Dedifferentiated amniotic fluid mesenchymal stem cell (primary cell): Measurements from ENCODE around the gene ARSB.
"Not testable (repeated sequence)": the region's sequence is repeated elsewhere in the genome, so short reads cannot be mapped to it uniquely, and the experiment has no call there.

Source experiments
- DNase-seq: peaks from one replicate; pipeline ENCODE4 v3.0.0-alpha.2; 2016; ENCODE audit errors: extremely low spot score

ARSB gene

DNA sequence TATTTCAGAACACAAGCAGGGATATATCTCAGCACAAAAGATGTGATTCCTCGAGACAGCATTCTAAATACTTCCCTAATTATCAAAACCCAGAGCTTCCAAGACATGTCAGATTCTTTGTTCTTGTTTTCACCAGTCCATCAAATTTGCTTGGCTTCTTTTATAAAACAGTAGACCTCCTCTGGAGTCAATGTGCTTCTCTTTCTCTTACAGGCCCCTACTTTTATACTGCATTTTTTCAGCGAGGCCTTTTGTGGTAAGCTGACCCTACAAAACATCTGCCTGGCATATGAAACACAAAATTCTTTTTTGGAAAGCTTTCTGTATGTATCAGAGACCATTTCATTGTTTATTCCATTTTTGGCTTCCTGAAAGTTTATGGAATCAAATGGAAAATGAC is 81.8 kb downstream of the ARSB start:
- DNase-seq, result no peak

GRCh38 chr5:78899922-78900362 is 85.2 kb downstream of the ARSB start:
- peak; percentile 28 for DNase-seq

GRCh38 chr5:78896132-78896531 is 89.0 kb downstream of the ARSB start:
- peak; percentile 22 for DNase-seq

GRCh38 chr5:78895616-78896015 is 89.5 kb downstream of the ARSB start:
- no peak for DNase-seq

DNA sequence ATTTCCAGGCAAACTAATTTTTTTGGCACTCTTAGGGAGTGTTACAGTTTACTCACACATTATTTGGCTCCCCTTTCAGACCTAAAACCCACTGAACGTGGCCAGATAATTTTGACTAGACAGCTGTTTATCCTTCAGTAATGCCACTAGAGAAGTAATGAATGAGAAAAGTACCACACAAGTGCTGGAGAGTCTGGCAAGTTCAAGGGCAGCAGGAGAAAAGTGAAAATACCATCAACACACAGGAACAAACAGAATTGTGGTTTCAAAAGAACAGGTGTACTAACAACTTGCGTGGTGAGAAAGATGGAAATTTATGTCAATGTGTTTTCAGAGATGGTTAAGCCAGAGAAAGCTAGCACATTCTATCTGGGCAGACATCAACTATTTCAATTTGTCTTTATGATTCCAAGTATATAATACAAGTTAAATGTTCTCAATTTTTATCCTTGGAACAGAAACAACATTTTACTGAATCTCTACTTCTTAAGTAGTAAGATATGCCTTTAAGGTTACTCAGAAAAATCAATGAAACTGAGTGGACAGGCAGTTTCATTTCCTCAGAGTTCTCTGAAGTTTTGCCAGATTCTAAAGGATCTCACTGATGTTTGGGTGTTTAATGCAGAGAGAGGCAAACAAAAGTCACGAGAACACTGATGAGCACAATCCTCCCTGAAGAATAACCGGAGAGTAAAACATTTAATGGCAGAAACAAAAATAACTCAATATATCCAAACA is 91.0 kb downstream of the ARSB start:
- DNase-seq, result no peak

DNA sequence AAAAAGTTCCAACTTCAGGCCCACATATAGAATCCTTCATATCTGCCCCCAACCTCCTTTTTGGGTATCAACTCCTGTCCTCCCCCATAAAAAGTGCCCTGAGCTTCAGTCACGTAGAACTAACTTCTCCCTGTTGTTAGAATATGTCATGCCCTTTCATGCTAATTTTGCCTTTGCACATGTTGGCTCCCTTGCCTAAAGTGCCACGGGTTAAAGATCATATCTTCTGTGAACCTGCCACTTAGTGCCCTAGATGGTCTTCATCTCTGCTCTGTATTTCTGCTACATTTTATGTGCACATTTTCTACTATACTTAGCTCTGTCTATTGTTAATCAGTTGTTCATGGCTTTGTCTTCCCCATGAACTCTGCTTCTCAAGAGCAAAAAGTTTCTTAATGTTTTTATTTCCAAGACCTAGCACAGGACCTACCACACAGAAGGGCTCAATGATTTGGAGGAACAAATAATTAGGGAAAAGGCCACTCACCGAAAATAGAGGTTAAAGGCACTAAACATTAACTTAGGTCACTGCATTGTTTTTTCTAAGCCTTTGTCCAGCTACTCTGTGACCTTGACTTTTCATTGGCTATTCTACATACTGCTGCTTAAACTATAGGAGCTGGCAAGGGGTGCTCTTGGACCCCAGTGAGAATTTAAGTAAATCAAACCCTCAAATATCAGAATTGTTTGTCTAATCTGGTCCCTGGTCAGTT is 94.3 kb downstream of the ARSB start:
- DNase-seq, result no peak

DNA sequence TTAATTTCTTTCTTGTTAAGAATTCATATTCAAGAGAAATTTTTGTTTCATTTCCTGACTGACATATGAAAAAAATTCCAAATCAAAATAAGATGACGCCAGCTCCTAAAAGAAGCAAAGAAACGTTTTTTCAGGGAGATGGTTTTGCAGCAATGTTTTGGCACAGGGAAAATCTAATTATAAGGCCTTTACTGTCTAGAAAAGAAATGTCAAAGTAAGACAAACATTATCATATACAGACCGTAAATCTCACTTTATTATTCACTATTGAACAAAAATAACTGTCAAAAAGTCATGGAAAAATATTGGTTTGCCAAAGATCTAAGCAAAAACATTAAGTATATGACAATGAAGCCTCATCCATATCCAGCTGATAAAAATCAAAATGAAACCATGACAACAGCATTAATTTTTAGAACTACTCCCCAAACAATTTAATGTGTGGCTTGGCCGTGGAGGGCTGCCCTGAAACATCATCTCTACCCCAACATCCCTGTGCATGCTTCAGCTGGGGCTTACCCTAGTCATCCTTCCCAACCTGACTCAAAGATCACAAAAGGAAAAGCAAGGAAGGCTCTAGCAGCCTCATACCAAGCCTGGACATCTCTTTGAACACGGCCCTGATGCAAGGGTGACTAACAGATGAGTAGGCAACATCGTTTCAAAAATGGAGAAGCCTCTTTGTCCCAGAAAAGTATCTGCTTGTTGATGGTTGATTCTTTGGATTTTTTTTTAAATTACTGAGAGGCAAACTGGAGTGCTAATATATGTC is 95.6 kb downstream of the ARSB start:
- DNase-seq, result no peak

GRCh38 chr5:78888580-78889368 is 96.3 kb downstream of the ARSB start:
- no peak for DNase-seq

DNA sequence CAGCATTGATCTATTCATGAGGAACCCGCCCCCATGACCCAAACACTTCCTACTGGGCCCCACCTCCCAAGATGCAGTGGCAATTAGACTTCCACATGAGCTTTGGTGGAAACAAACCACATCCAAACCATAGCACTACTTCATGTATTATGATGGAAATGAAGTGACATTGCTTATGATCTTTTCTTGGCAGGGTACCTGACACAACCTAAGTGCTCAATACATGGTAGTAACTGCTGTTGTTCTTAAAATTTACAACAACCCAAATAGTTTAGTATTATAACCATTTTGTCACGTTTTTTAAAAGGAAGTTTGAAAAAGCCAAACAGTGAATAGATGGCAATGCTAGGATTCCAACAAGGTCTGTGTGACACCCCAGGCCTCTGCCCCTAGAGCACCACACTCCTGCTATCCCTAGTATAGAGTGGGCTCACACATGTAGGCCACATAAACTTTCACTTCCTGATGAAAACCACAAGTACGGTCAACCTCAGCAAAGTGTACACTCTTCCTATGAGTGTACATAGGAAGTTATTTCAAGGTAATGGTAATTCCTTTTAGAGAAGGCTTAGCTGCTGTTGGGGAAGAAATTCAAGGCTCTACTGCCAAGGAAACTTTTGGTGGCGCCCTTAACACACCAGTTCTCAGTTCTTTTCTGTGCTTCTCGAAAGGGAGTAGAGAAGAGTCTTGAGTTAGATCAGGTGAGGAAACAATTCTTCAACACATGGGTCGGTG is 97.6 kb downstream of the ARSB start:
- no peak for DNase-seq

DNA sequence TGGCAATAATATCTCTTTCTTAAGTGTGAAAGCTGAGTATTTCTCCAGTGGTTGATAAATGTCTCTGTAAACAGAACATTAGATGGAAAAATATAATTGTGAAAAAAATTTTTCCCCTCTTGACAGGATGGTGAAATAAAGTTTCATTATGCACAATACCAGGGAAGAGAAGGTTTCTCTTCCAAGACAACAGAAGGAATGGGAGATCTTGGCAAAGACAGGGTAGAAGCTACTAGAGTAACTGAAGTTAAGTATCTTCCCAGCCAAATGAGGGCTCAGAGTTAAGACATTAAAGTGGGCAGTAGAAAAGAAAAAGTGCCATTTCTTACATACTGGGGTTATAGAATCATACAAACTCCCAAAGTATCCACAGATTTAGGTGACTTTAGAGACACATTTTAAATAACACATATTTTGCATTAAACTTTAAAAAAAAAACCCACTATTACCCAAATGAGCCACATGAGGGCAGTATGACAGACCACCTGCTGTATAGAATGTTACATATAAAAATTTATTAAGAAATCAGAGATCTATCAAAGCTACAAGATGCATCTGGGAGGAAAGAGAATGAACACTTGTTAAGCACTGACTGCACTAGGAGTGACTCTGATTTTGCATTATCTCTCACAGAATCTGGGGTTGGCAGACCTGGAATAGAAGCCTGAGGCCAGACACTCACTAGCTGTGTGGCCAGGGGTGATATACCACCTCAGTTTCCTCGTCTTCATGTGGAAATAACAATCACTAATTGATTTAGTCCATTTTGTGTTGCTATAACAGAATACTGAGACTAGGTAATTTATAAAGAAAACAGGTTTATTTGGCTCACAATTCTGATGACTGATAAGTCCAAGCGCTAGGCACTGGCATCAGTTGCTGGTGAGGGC is 98.5 kb downstream of the ARSB start:
- DNase-seq, result no peak

DNA sequence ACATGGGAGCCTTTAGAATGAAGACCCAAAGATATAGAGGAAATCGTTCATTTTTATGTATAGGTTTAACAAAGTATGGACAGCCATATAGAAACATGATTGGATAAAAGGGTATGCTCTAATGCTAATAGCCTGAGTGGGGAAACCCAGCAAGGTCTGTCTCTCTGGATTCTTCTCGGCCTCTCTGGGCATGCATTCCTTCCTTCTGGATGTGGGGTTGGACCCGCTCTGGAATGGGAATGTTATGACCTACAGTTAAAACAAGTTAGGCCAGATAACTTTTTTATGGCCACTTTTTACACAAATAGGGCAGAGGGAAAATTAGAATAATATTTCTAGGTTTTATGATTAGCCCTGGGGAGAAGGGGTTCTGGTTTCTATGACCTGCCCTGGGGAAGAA is 103.2 kb downstream of the ARSB start:
- DNase-seq, result no peak

GRCh38 chr5:78879516-78879915 is 105.6 kb downstream of the ARSB start:
- no peak for DNase-seq

- DNase-seq, result not testable (repeated sequence)
Measured at GRCh38 chr5:78866076-78866475, 119.0 kb downstream of the ARSB start.

DNA sequence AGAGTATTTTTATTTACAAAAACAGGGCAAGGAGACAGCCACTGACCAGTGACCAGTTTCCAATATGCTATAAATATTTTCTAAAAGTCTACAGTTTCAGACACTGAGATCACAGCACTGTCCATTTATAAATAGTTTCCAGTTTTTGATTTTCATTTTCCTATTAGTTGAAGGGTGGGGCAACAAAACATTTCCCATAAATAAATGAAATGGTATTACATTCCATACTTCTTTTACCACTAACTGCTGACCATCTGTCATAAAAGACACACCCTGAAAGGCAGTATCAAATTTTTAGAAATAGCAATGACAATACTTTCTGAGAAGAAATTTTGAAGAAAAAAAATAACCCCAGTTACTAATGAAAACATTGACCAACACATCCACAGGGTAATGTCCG is 126.7 kb downstream of the ARSB start:
- DNase-seq, result peak; percentile 24

DNA sequence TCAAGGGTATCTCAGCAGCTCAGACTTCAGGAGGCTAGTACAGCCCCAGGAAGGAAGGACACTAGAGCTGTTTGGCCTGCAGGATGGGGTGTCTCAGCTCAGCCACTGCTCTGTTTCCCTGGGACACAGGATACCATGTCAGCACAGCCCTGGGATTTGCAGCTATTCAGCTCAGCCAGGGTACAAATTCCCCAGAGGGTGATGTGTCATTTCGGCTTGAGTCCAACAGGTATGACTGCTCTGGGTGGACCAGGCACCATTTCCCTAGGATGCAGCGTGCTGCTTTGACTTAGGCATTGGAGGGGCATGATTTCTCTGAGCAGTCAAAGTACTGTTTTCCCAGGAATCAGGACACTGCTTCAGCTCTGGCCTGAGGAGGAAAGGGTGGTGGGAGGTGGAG is 130.1 kb downstream of the ARSB start:
- no peak for DNase-seq

GRCh38 chr5:78851891-78852290 is 133.2 kb downstream of the ARSB start:
- not testable (repeated sequence) for DNase-seq

DNA sequence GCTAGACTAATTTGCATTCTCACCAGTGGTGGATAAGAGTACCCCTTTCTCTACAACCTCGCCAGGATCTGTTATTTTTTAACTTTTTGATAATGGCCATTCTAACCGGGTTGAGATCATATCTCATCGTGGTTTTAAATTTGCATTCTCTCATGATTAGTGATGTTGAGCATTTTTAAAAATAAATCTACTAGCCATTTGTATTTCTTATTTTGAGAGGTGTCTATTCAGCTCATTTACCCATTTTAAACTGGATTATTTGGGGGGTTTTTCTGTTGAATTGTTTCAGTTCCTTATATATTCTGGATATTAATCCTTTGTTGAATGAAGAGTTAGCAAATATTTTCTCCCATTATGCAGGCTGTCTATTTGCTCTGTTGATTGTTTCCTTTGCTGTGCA is 139.6 kb downstream of the ARSB start:
- DNase-seq, result no peak

GRCh38 chr5:78843436-78843835 is 141.7 kb downstream of the ARSB start:
- DNase-seq, result no peak

DNA sequence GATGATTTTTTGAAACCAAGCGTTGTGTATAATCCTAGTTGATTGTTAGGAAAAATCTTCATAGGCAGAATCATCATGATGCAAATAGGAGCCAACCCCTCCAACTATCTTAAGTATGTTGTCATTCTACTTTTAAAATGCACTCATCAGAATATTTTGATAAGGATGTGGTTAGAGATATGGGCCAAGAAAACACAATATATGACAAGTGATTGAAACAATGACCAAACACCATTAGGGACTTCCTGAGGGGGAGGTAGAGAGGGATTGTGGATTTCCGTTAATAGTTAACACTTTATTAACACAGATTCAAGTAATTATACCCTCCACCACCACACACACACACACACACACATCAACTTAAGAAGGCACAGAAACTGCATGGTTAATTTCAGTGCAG is 143.3 kb downstream of the ARSB start:
- no peak for DNase-seq

- DNase-seq, result no peak
Measured at GRCh38 chr5:78838753-78839152, 146.4 kb downstream of the ARSB start.
